Measurements from ENCODE around the gene SLA2.
"Not testable (repeated sequence)": the region's sequence is repeated elsewhere in the genome, so short reads cannot be mapped to it uniquely, and the experiment has no call there.

DNA sequence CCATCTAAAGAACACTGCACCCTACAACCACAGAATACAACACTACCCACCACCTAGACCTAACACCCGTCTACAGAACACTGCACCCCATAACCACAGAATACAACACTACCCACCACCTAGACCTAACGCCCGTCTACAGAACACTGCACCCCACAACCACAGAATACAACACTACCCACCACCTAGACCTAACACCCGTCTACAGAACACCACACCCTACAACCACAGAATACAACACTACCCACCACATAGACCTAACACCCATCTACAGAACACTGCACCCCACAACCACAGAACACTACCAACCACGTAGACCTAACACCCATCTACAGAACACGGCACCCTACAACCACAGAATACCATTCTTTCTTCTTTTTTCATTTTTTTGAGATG, 81.3 kb downstream of the SLA2 start:
- TF ChIP-seq, protein P1, sequence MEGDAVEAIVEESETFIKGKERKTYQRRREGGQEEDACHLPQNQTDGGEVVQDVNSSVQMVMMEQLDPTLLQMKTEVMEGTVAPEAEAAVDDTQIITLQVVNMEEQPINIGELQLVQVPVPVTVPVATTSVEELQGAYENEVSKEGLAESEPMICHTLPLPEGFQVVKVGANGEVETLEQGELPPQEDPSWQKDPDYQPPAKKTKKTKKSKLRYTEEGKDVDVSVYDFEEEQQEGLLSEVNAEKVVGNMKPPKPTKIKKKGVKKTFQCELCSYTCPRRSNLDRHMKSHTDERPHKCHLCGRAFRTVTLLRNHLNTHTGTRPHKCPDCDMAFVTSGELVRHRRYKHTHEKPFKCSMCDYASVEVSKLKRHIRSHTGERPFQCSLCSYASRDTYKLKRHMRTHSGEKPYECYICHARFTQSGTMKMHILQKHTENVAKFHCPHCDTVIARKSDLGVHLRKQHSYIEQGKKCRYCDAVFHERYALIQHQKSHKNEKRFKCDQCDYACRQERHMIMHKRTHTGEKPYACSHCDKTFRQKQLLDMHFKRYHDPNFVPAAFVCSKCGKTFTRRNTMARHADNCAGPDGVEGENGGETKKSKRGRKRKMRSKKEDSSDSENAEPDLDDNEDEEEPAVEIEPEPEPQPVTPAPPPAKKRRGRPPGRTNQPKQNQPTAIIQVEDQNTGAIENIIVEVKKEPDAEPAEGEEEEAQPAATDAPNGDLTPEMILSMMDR (conservative IDR thresholded peaks at IDR 0.05) = not testable (repeated sequence)
- not testable (repeated sequence) for TF ChIP-seq EZH2 (IDR thresholded peaks at IDR 0.05; ENCODE audit: low read depth)

Data from PC-9 (cell line).